ENCODE measurements around the gene CHAT.

The CHAT gene

GRCh38 chr10:49613882-49614241 lies at the start of gene CHAT:
Gene CHAT (plus strand): TSS chr10:49614037. CDS start chr10:49614190, 153 bp downstream.
- DNase-seq = no peak

DNA sequence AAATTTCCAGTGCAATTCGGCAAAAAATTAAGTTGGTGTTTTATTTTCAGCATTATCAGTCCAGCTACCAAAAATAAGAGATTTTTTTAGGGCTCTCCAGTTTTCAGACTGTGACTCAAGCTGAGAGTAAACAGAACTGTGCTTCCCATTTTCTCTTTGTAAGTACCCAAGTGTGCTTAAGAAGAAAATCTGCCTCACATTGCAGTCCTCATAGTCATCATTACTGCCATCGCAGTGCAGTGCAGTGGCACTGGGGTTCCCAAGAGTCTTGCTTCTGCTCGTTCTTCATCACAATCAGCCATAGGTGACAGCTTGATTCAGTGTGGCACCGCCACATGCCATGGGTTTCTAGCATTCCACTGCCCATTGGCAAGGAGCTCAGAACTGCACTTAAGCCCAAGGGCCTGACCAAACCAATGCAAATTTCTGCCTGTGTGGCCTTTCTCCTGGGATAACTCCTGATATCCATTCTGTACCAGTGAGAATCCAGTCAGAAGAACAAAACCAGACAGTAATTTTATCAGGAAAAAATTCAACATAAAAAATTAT lies 49.3 kb upstream of the CHAT start:
- no peak for DNase-seq

DNA sequence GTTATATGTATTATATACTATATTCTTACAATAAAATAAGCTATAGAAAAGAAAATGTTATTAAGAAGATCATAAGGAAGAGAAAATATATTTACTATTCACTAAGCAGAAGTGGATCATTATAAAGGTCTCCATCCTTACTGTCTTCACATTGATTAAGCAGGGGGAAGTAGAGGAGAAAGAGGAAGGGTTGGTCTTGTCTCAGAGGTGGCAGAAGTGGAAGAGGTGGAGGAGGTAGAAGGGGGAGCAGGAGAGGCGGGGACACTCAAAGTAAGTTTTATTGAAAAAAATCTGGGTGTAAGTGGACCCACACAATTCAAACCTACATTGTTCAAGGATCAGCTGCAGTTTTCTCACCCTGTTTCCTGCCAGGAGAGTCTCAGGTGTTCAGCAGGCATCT lies 46.0 kb upstream of the CHAT start:
- no peak for DNase-seq

DNA sequence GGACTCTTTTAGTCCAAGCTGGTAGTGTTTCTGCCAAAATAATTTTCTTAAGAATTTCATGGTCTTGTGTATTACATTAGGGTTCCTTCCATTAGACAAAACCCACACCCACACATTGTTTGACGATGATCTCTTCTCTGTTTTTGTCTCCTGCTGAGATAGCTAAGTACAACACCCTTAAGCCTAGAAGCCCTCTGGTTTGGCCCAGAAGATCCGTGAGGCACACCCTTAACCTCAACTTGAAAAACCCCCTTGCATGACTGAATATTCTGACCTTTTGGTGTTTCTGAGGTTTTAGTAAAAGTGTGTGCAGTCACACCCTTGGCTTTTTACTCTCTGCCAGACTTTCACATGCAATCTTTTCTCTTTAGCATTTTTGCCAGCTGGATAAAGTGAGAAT lies 45.6 kb upstream of the CHAT start:
- no peak for DNase-seq

DNA sequence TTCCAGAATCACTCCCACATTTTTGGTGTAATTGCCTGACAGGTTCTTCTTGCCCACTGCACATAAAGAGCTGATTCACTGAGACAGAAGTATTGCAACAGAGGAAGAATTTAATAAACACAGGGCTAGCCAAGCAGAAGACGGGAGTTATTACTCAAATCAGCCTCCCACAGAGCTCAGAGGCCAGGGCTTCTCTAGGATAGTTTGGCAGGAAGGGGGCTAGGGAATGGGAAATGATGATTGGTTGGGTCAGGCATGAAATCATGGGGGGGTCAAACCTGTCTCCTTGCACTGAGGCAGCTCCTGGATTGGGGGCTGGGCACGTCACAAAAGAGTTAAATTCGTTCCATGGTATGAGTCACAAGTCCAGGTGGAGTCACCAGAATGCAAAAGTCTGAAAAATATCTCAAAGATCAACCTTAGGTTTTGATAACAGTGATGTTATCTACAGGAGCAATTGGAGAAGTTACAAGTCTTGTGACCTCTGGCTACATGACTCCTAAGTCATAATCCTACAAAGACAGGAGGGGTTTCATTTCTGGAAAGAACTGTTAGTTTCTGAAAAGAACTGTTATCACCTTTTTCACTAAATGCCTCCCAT lies 44.7 kb upstream of the CHAT start:
- no peak for DNase-seq

DNA sequence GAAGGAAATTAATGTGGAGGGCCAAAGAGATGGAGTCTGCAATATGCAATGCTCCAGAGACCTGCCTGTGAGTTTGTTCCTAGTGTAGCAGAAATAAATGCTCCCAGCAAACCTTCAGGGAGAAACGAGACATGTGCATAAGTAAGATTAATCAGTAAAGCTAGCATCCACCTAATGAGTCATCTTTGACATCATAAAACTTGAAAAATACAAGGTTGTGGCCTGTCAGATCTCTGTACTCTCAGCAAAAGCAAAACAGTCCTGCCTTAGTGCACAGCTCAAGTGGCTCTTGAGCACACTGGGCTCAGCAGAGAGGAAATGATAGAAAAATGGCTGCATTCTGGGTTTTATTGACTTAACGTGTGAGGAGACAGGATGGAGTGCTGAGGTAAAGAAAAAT lies 42.4 kb upstream of the CHAT start:
- no peak for DNase-seq

DNA sequence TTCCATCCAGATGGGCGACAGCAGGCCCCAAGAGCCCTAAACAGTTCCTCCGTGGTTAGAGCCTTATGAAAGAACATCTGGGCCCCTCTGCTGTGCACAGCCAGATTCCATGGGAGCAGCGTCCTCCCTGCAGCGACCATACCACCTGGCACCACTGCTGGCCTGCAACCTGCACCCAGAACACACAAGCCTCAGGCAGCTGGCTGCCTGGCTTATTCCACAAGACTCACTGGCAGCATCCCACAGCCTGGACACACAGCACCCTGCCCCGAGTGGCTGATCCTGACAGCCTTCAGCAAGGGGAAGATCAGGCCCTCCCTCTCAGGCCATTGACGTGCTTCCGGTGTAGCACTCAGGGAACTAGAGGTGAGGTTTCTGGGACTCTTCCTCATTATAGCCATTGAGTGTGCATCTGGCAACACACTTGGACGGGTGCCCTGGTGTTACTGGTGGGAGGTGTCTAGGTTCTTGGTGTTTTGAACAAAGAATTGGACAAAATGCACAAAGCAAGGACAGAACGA lies 41.2 kb upstream of the CHAT start:
- no peak for DNase-seq

GRCh38 chr10:49575489-49576072 lies 38.3 kb upstream of the CHAT start:
- no peak for DNase-seq

- no peak for DNase-seq
Measured at GRCh38 chr10:49577182-49577925, 36.5 kb upstream of the CHAT start.

- no peak for DNase-seq
Measured at GRCh38 chr10:49578392-49578791, 35.4 kb upstream of the CHAT start.

DNA sequence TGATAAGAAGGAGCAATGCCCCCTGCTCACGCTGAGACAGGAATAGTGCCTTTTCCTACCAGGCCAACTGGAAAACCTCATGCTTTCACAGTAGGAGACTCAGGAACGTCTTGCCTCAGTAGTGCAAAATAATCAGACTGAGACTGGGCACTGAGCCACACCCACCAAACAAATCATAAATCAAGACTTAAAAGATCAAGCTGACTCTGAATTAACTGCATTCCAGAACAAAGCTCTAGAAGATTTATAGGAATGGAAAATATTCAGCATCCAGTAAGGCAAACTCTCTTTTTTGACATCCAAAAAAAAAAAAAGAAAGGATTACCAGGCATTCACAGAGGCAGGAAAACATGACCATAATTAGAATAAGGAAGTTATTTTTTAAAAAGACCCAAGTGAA lies 34.2 kb upstream of the CHAT start:
- DNase-seq = no peak

- no peak for DNase-seq
Measured at GRCh38 chr10:49585387-49585786, 28.4 kb upstream of the CHAT start.

- no peak for DNase-seq
Measured at GRCh38 chr10:49587981-49588380, 25.9 kb upstream of the CHAT start.

DNA sequence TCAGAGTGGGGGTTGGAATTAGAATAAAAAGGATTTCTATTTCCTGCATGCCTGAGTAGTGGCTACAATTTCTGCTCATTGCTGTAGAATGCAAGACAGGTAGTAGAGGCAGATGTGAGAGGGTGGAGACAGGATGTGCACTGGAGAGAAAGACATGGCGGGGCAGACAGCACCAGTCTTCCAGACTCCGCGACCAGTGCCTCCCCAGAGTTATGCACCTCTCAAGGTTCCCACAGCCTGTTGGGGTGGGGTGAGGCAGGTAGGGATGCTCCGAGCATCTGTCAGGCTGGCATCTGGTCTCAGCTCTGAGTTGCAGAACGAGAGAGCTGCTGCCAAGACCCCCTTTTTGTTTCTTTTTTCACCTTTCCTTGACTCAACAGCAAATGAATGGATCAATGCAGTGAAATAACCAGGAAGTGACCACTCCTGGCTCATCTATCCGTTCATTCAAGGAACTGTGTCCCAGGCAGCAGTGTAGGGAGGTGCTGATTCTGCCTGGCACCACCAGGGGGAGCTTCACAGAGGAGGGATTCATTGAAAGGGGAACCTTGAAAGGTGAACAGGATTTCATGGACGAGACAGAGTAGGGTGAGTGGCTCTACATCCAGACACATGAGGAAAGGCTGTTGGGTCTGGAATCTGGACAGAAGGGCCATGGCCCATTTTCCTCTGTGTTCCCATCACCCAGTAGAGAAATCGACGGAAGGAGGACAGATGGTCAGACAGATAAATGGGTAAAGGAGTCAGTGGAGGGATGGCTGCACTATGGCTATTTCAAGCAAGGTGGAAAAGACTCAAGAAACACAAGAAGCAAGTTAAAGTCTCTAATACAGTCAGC lies 20.9 kb upstream of the CHAT start:
- peak; percentile 66 to 69 for DNase-seq

- no peak for DNase-seq
Measured at GRCh38 chr10:49593564-49593875, 20.3 kb upstream of the CHAT start.

- DNase-seq = no peak
Measured at GRCh38 chr10:49593998-49594397, 19.8 kb upstream of the CHAT start.

- peak; percentile 28 to 43 for DNase-seq
Measured at GRCh38 chr10:49594594-49594993, 19.2 kb upstream of the CHAT start.

DNA sequence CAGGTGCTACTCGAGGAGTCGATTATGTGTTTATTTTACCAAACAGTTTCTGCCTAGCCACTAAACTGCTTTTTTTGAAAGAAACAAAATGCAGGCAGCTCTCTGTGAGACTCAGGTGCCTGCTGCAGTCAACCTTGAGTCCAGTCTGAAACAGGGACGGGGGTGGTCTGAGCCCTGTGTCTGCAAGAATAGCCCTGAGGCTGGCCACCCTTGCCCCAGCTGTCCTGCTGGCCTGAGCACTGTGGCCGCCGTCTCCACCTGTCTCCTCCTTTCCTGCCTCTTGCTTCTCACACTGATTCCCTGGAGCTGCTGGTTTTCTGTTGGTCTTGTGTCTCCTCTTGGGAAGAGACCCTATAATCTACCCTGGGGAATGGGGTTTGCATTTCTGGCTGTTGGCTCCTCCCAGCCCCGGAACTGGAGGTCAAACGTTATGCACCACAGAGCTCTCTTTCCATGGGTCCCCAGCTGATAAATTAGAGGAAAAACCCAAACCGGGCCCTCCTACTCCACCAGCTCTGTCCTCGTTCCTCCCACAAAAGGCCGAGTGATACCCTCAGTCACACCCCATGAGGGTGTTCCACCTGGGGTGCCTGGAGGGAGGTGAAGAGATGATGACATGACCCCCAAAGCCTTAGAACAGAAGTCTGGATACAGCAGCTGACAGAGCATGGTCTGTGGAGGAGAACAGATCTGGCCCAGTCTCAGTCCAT lies 18.7 kb upstream of the CHAT start:
- DNase-seq = no peak

GRCh38 chr10:49595713-49596492 lies 17.9 kb upstream of the CHAT start:
- DNase-seq = no peak

DNA sequence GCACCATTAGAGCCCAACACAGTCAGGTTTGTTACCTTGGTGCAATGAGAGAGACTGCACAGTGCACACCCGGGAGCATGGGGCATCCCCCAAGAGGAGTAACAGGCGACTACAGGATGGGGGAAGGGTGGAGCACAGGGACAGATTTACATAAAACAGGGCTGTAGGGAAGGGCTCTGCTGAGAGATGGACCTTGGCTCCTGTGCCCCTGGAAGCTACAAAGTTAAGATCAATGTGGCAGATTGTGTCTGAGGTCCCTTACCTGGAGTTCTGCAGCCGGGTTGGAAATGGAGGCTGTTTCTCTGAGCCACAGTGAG lies 17.4 kb upstream of the CHAT start:
- no peak for DNase-seq

GRCh38 chr10:49596836-49597235 lies 17.0 kb upstream of the CHAT start:
- DNase-seq = no peak
